GM10266 (cell line): Measurements from ENCODE around the gene SLIT1.
"Not testable (repeated sequence)": the region's sequence is repeated elsewhere in the genome, so short reads cannot be mapped to it uniquely, and the experiment has no call there.

Experiments used
- DNase-seq: peaks from one replicate; pipeline ENCODE4 v3.0.0; 2012; ENCODE audit errors: extremely low spot score
- TF ChIP-seq, protein P1 (sequence below): IDR thresholded peaks from 2 replicates; pipeline ENCODE4 v1.5.1; 2012; ENCODE audit warnings: mild to moderate bottlenecking, low read depth; ENCODE audit not compliant: control insufficient read depth, insufficient read depth; ENCODE audit errors: missing control alignments

Gene SLIT1

DNA sequence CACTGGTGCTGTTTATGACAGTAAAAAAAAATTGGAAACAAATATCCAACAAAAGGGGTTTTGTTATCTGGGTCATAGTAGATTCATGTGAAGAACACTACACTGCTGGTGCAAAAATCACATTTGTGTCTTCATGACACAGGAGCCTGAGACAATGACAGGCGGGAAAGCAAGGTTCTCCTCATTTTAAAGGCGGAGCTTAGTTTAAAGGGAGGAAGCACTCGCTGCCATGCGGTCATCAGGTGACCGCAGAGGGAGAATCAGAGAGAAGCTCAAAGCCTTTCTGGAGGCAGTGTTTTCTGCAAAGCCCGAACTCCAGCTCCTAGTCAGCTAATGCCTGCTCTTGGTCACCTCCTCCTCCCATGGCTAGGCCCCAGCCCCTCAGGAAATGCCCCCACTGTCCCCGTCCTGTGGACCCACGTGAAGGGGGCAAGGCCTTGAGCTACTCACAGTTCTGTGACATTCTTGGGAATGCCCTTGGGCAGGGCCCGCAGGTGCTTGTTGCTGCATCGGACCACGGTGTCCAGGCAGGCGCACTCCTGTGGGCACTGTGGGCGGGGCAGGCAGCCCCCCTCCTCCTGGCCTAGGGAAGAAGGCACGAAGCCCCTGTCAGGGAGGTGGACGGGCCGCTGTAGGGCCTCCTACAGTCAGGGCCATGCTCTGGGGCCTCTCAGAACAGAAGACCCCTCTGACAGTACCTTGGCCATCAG, 146.1 kb downstream of the SLIT1 start:
- TF ChIP-seq, protein P1, sequence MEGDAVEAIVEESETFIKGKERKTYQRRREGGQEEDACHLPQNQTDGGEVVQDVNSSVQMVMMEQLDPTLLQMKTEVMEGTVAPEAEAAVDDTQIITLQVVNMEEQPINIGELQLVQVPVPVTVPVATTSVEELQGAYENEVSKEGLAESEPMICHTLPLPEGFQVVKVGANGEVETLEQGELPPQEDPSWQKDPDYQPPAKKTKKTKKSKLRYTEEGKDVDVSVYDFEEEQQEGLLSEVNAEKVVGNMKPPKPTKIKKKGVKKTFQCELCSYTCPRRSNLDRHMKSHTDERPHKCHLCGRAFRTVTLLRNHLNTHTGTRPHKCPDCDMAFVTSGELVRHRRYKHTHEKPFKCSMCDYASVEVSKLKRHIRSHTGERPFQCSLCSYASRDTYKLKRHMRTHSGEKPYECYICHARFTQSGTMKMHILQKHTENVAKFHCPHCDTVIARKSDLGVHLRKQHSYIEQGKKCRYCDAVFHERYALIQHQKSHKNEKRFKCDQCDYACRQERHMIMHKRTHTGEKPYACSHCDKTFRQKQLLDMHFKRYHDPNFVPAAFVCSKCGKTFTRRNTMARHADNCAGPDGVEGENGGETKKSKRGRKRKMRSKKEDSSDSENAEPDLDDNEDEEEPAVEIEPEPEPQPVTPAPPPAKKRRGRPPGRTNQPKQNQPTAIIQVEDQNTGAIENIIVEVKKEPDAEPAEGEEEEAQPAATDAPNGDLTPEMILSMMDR, result no peak
- DNase-seq, result no peak

DNA sequence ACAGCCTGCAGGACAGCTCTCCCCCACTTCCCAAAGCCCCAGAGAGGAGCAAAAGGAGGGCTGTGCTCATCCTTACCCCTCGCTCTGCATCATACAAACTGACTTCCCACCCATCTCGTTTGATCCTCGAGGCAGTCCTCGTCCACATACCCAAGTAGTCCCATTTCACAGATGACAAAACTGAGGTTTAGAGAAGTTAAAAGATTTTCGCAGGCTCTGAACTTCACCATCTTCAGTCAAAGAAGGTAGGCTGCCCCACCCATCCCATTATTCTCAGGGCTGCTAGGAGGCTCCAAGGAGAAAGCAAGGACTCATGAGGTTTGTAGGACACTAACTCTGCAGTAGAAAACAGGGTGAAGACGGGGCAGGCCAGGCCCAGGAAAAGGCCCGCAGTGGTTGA, 147.1 kb downstream of the SLIT1 start:
- no peak for DNase-seq
- TF ChIP-seq, protein P1, result no peak

DNA sequence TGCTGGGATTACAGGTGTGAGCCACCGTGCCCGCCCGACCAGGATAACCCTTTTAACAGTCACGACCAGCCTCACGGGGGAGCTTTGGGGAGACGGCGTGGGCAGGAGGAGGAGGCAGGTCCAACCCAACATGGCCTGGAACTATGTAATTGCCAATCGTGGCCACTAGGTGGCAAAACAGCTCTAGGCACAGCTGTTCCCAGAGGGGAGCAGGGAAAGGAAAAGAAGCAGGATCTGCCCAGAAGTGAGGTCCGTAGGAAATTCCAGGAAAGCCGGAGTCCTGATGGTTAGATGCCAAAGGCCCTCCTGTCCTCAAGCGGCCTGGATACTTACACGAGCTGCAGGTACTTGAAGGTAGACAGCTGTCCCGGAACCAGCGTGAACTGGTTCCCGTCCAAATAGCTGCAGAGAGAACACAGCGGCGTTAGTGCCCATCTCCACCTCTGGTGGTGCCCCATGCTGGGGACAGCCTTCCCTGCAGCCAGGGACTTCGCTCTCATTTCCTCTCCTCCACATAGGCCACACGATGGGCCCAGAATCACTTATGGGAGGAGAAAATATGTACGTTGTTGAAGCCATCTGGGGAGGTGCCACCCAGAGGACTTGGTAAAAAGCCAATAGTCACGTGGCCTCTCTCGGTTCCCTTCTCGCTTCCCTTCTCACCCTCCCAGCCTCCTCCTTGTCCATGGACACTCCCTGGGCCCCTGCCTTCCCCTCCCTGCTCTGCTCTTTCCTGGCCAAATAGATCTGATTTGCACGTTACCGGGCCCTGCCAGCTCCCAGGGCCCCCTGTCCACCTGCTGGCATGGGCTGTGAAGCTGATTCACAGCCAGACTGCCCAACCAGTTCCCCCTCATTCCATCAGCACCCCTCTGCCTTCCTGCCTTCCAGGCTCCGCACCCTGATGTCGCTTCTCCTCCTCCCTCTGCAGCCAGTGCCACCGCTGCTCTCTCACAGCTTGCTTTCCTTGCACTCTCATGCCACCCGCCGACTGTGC, 148.1 kb downstream of the SLIT1 start:
- DNase-seq, result peak; percentile 78
- TF ChIP-seq, protein P1, result peak; percentile 89

DNA sequence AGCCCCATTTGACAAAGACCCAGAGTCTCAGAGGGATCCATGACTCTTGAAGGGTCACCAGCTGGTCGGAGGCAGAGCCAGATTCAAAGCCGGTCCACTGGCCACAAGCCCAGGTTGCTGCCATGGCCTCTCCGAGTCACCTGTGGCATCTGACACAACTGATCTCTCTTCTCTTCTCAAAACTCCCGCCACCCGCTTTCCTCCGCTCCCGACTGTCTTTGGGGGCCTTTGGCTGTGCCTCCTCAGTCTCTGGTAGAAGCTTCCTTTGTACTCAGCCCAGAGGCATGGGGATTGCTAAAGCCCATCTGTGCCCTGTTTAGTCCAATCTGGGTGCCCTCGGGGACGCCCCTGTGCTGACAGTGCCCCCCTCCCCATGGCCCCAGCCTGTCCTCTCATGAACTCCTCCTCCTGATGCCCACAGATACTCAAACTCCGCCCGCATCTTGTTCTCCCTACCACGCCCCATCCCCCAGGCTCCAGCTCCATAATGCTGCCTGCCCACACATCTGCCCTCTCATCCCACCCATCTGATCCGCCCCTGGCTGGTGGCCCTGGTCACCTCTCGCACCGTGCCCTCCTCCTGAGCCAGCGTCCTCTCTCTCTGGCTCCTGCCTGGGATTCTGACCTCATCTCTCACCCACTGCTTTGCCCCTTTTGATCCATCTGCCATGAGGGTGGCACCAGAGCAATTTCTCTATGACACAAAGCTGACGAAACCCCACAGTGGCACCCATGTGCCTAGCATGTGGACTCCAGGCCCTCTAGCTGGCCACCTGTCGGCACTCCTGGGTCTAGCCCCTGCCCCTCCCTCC, 150.6 kb downstream of the SLIT1 start:
- DNase-seq, result no peak
- TF ChIP-seq, protein P1, result no peak

DNA sequence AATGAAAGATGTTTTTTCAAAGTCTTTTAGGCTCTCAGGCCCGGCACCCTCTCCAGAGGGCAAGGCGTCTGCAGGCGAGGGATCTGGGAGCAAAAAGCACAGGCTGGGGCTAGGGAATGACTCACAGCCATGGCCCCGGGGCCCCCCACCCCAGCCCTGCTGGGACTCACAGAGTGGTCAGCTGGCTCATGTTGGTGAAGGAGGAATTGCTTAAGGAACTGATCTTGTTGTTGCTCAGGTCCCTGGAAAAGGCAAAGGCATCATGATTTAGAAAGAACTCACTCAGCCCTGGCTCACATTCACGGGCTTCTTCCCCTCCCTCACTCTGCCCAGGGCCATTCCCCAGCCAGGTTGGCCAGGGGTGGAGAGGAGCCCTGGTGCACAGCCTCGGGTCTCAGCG, 151.5 kb downstream of the SLIT1 start:
- TF ChIP-seq, protein P1, result no peak
- no peak for DNase-seq

DNA sequence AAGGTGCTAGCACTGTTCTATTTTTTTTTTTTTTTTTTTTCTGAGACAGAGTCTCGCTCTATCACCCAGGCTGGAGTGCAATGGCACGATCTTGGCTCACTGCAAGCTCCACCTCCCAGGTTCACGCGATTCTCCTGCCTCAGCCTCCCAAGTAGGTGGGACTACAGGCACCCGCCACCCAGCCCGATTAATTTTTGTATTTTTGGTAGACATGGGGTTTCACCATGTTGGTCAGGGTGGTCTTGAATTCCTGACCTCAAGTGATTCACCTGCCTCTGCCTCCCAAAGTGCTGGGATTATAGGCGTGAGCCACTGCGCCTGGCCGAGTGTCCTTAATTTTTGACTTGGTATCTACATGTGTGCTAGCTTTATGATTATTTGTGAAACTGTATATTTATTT, 151.9 kb downstream of the SLIT1 start:
- DNase-seq, result not testable (repeated sequence)

DNA sequence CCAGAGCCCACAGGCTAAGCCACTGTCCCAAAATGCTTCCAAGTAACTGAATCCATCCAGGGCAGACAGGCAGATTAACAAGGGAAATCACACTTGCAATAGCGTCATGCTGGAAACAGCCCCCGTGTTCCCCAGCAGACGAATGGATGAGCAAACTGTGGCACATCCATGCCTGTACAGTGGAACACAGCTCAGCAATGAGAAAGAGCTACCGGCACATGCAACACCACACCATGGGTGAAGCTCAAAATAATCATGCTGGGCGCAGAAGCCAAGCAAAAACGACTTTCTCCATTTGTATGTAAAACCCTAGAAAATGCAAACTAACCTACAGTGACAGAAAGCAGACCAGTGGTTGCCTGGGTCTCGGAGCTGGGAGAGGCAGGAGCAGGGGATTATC, 153.1 kb downstream of the SLIT1 start:
- TF ChIP-seq, protein P1, result no peak
- DNase-seq, result no peak
